ENCODE data around the gene GATA6.

GATA6 gene

GRCh38 chr18:22153428-22153827 is 16.0 kb upstream of the GATA6 start:
- POLR2A ChIA-PET, result no interaction called here
- TF ChIP-seq CTCF (IDR thresholded peaks at IDR 0.05; ENCODE audit: insufficient read depth, low read length, missing control alignments), result no peak
- H3K4me3 ChIP-seq (ENCODE audit: low read depth, low read length), result no peak overlapping the region
- DNase-seq (ENCODE audit: low read depth, low spot score), result no peak
- CTCF ChIA-PET, result no interaction called here

GRCh38 chr18:22155584-22155983 is 13.8 kb upstream of the GATA6 start:
- CTCF ChIA-PET, result no interaction called here

GRCh38 chr18:22159014-22159413 is 10.4 kb upstream of the GATA6 start:
- no peak overlapping the region for H3K4me3 ChIP-seq (ENCODE audit: low read depth, low read length)
- no peak for TF ChIP-seq CTCF (IDR thresholded peaks at IDR 0.05; ENCODE audit: insufficient read depth, low read length, missing control alignments)
- CTCF ChIA-PET, result no interaction called here
- DNase-seq (ENCODE audit: low read depth, low spot score), result no peak
- POLR2A ChIA-PET, result no interaction called here

More at GRCh38 chr18:22155584-22155983, 13.8 kb upstream of the GATA6 start:
- POLR2A ChIA-PET, result no interaction called here
- H3K4me3 ChIP-seq (ENCODE audit: low read depth, low read length), result no peak overlapping the region
- no peak for DNase-seq (ENCODE audit: low read depth, low spot score)
- TF ChIP-seq CTCF (IDR thresholded peaks at IDR 0.05; ENCODE audit: insufficient read depth, low read length, missing control alignments), result no peak

- DNase-seq (ENCODE audit: low read depth, low spot score), result no peak
- H3K4me3 ChIP-seq (ENCODE audit: low read depth, low read length), result no peak overlapping the region
- POLR2A ChIA-PET, result no interaction called here
- no peak for TF ChIP-seq CTCF (IDR thresholded peaks at IDR 0.05; ENCODE audit: insufficient read depth, low read length, missing control alignments)
- CTCF ChIA-PET, result no interaction called here
These were observed 8.3 kb upstream of the GATA6 start for GRCh38 chr18:22161090-22161489.

- POLR2A ChIA-PET, result no interaction called here
- CTCF ChIA-PET, result no interaction called here
- DNase-seq (ENCODE audit: low read depth, low spot score), result no peak
- TF ChIP-seq CTCF (IDR thresholded peaks at IDR 0.05; ENCODE audit: insufficient read depth, low read length, missing control alignments), result no peak
- H3K4me3 ChIP-seq (ENCODE audit: low read depth, low read length), result no peak overlapping the region
These were observed 5.8 kb upstream of the GATA6 start for GRCh38 chr18:22163416-22164161.

- DNase-seq (ENCODE audit: low read depth, low spot score), result no peak
- POLR2A ChIA-PET, result no interaction called here
- TF ChIP-seq CTCF (IDR thresholded peaks at IDR 0.05; ENCODE audit: insufficient read depth, low read length, missing control alignments), result no peak
- H3K4me3 ChIP-seq (ENCODE audit: low read depth, low read length), result no peak overlapping the region
- CTCF ChIA-PET, result no interaction called here
These were observed 4.9 kb upstream of the GATA6 start for GRCh38 chr18:22164337-22165048.

Measured in AG04449 (cell line).